ENCODE measurements around the gene GIPC3.

Gene GIPC3

GRCh38 chr19:3631053-3631861 lies 46.0 kb downstream of the GIPC3 start:
- DNase-seq (ENCODE audit: low read depth, low spot score): no peak
- ChIA-PET CTCF (no interaction called here), POLR2A (no interaction called here)
- TF ChIP-seq, protein P1, sequence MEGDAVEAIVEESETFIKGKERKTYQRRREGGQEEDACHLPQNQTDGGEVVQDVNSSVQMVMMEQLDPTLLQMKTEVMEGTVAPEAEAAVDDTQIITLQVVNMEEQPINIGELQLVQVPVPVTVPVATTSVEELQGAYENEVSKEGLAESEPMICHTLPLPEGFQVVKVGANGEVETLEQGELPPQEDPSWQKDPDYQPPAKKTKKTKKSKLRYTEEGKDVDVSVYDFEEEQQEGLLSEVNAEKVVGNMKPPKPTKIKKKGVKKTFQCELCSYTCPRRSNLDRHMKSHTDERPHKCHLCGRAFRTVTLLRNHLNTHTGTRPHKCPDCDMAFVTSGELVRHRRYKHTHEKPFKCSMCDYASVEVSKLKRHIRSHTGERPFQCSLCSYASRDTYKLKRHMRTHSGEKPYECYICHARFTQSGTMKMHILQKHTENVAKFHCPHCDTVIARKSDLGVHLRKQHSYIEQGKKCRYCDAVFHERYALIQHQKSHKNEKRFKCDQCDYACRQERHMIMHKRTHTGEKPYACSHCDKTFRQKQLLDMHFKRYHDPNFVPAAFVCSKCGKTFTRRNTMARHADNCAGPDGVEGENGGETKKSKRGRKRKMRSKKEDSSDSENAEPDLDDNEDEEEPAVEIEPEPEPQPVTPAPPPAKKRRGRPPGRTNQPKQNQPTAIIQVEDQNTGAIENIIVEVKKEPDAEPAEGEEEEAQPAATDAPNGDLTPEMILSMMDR (IDR thresholded peaks at IDR 0.05; ENCODE audit: insufficient read depth, low read length, missing control alignments): no peak
- H3K4me3 ChIP-seq (ENCODE audit: low read depth, low read length): no peak overlapping the region

- TF ChIP-seq, protein P1 (IDR thresholded peaks at IDR 0.05; ENCODE audit: insufficient read depth, low read length, missing control alignments): no peak
- H3K4me3 ChIP-seq (ENCODE audit: low read depth, low read length): no peak overlapping the region
- POLR2A ChIA-PET: no interaction called here
- DNase-seq (ENCODE audit: low read depth, low spot score): no peak
- CTCF ChIA-PET: no interaction called here
Measured at GRCh38 chr19:3632098-3632497, 46.8 kb downstream of the GIPC3 start.

GRCh38 chr19:3632739-3633558 lies 47.7 kb downstream of the GIPC3 start:
- ChIA-PET POLR2A (no interaction called here), CTCF (interaction anchor here (0.6 to 1.2 kb wide), 2 partner anchors 11 to 86 kb away, joined by 3 read pairs; no protein-coding TSS in a partner anchor)
- no peak overlapping the region for H3K4me3 ChIP-seq (ENCODE audit: low read depth, low read length)
- DNase-seq (ENCODE audit: low read depth, low spot score): no peak
- TF ChIP-seq, protein P1 (IDR thresholded peaks at IDR 0.05; ENCODE audit: insufficient read depth, low read length, missing control alignments): no peak

- no peak overlapping the region for H3K4me3 ChIP-seq (ENCODE audit: low read depth, low read length)
- TF ChIP-seq, protein P1 (IDR thresholded peaks at IDR 0.05; ENCODE audit: insufficient read depth, low read length, missing control alignments): no peak
- POLR2A ChIA-PET: no interaction called here
- CTCF ChIA-PET: interaction anchor here (1.2 kb wide), 1 partner anchor 85 kb away, joined by 3 read pairs; no protein-coding TSS in a partner anchor
- no peak for DNase-seq (ENCODE audit: low read depth, low spot score)
Measured at GRCh38 chr19:3633559-3633988, 48.3 kb downstream of the GIPC3 start.

DNA sequence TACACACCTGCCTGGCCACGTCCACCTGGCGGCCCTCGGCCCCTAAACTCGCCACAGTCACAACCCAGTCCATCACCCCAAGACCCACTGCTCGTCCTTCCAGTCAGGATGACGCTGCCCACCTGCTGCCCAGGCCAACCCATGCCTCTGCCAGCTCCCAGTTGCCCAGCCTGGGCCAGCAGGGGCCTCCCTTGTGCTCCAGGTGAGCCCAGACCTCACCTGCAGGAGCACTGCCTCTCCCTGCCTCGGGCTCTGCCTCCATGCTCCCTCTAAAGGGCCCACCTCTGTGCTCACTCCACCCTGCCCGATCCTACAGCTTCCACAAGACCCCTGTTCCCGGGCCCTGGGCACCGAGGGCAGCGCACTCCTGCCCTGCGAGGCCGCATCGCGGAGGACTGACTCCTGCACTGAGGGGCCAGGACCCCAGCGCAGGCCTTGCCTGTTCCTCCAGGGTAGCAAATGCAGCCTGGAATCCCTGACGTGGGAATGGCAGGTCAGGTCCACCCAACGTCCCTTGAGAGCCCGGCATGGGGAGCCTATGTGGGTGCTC lies 49.3 kb downstream of the GIPC3 start:
- ChIA-PET CTCF (no interaction called here), POLR2A (no interaction called here)
- H3K4me3 ChIP-seq (ENCODE audit: low read depth, low read length): no peak overlapping the region
- TF ChIP-seq, protein P1 (IDR thresholded peaks at IDR 0.05; ENCODE audit: insufficient read depth, low read length, missing control alignments): no peak
- DNase-seq (ENCODE audit: low read depth, low spot score): no peak

GRCh38 chr19:3636506-3636905 lies 51.2 kb downstream of the GIPC3 start:
- ChIA-PET POLR2A (no interaction called here), CTCF (no interaction called here)
- H3K4me3 ChIP-seq (ENCODE audit: low read depth, low read length): no peak overlapping the region
- TF ChIP-seq, protein P1 (IDR thresholded peaks at IDR 0.05; ENCODE audit: insufficient read depth, low read length, missing control alignments): no peak
- DNase-seq (ENCODE audit: low read depth, low spot score): no peak

All from AG04449 (cell line).